ENCODE data around the gene LARGE1. TPM values are rescaled to one million over a fixed set of nuclear protein-coding genes. Genes with fewer than 3 reads are reported as not detected.

The LARGE1 gene
- total and polyA plus RNA-seq, 7 donors: 14.9 to 91.6 (median 46.1) TPM

- Histone ChIP-seq H3K36me3 (ENCODE audit: insufficient read depth in 1 of 2, low read depth in 1 of 2) (peaks cover 0 to 8% of the 10 kb centered on the region in 2 donors), H3K9me3 (no peaks in the 10 kb centered on the region), H3K27me3 (ENCODE audit: insufficient read depth in 3 of 3, low read length in 2 of 3) (no peaks in the 10 kb centered on the region), H3K4me3 (no peak overlapping the region), H3K4me1 (peaks cover 24% of the 10 kb centered on the region), H3K27ac (no peak overlapping the region)
- DNase-seq (no peak), ATAC-seq (peak in 1 of 4 donors; percentile 16)
- 54 to 67% (median 57%) methylated on average over 2 of the region's 2 CpGs for WGBS, 3 donors
- TF ChIP-seq CTCF (IDR thresholded peaks at IDR 0.05): no peak
- intact Hi-C loops (cut with DNase I): no loop called here
These were observed 648.1 kb downstream of the LARGE1 start for GRCh38 chr22:33272180-33272579.

GRCh38 chr22:33271390-33272161 lies 648.7 kb downstream of the LARGE1 start:
- Histone ChIP-seq H3K9me3 (no peaks in the 10 kb centered on the region), H3K27ac (no peak overlapping the region), H3K27me3 (ENCODE audit: insufficient read depth in 3 of 3, low read length in 2 of 3) (no peaks in the 10 kb centered on the region), H3K36me3 (ENCODE audit: insufficient read depth in 1 of 2, low read depth in 1 of 2) (peaks cover 0 to 2% of the 10 kb centered on the region in 2 donors), H3K4me3 (no peak overlapping the region), H3K4me1 (peaks cover 24% of the 10 kb centered on the region)
- TF ChIP-seq CTCF (IDR thresholded peaks at IDR 0.05): no peak
- peak; percentile 56 to 70 for DNase-seq
- intact Hi-C loops (cut with DNase I): no loop called here
- 21 to 23% (median 22%) methylated on average over 6 of the region's 6 CpGs for WGBS, 3 donors
- peak; percentile 80 to 87 (median 82) for ATAC-seq

GRCh38 chr22:33270596-33270995 lies 649.7 kb downstream of the LARGE1 start:
- no peak for DNase-seq
- intact Hi-C loops (cut with DNase I): no loop called here
- Histone ChIP-seq H3K4me3 (no peak overlapping the region), H3K4me1 (peaks cover 24% of the 10 kb centered on the region), H3K27ac (no peak overlapping the region), H3K27me3 (ENCODE audit: insufficient read depth in 3 of 3, low read length in 2 of 3) (no peaks in the 10 kb centered on the region), H3K9me3 (no peaks in the 10 kb centered on the region), H3K36me3 (ENCODE audit: insufficient read depth in 1 of 2, low read depth in 1 of 2) (no peaks in the 10 kb centered on the region)
- no peak for ATAC-seq
- no peak for TF ChIP-seq CTCF (IDR thresholded peaks at IDR 0.05)

GRCh38 chr22:33261699-33262098 lies 658.6 kb downstream of the LARGE1 start:
- intact Hi-C loops (cut with DNase I): no loop called here
- 60 to 62% (median 61%) methylated on average over 4 of the region's 4 CpGs for WGBS, 3 donors
- no peaks in the 10 kb centered on the region for H3K36me3 ChIP-seq (ENCODE audit: insufficient read depth in 1 of 2, low read depth in 1 of 2)
- H3K27me3 ChIP-seq (ENCODE audit: insufficient read depth in 3 of 3, low read length in 2 of 3): peaks cover 0 to 6% (median 2%) of the 10 kb centered on the region in 3 donors
- no peak overlapping the region for H3K27ac ChIP-seq
- no peaks in the 10 kb centered on the region for H3K4me1 ChIP-seq
- TF ChIP-seq CTCF (IDR thresholded peaks at IDR 0.05): no peak
- no peak overlapping the region for H3K4me3 ChIP-seq
- ATAC-seq (no peak), DNase-seq (no peak)
- no peaks in the 10 kb centered on the region for H3K9me3 ChIP-seq

- no peaks in the 10 kb centered on the region for H3K9me3 ChIP-seq
- no peaks in the 10 kb centered on the region for H3K36me3 ChIP-seq (ENCODE audit: insufficient read depth in 1 of 2, low read depth in 1 of 2)
- 33 to 42% (median 33%) methylated on average over 9 of the region's 9 CpGs for WGBS, 3 donors
- ATAC-seq (no peak), DNase-seq (no peak)
- intact Hi-C loops (cut with DNase I): no loop called here
- H3K4me1 ChIP-seq: no peaks in the 10 kb centered on the region
- no peak overlapping the region for H3K4me3 ChIP-seq
- no peak for TF ChIP-seq CTCF (IDR thresholded peaks at IDR 0.05)
- peaks cover 0 to 6% (median 2%) of the 10 kb centered on the region in 3 donors for H3K27me3 ChIP-seq (ENCODE audit: insufficient read depth in 3 of 3, low read length in 2 of 3)
- no peak overlapping the region for H3K27ac ChIP-seq
These were observed 659.8 kb downstream of the LARGE1 start for GRCh38 chr22:33260498-33260897.
